ENCODE results near the gene SRCAP. TPM values are rescaled to one million over a fixed set of nuclear protein-coding genes. Genes with fewer than 3 reads are reported as not detected.
A peak's percentile ranks its signal among the peaks of the same experiment; 100 is the strongest.

SRCAP gene
- polyA plus RNA-seq, 1 experiment: 3.1 TPM

GRCh38 chr16:30762991-30763725, 64.2 kb downstream of the SRCAP start:
- POLR2A ChIA-PET: interaction anchor here (0.6 to 0.9 kb wide), 3 partner anchors 11 to 722 kb away, joined by 3 to 4 read pairs (median 3); partner anchors contain the start of gene ZNF629
- TF ChIP-seq CTCF (IDR thresholded peaks at IDR 0.05; ENCODE audit: low read depth, low read length): no peak
- DNase-seq (ENCODE audit: low read depth, low spot score): no peak
- Histone ChIP-seq H3K4me3 (ENCODE audit: low read depth, low read length) (peak overlapping the region; percentile 94), H3K27me3 (ENCODE audit: control insufficient read depth, insufficient read depth, low read length) (no peaks in the 10 kb centered on the region), H3K27ac (ENCODE audit: low read depth, low read length) (no peak overlapping the region), H3K9me3 (ENCODE audit: control insufficient read depth, insufficient read depth, low read length) (no peaks in the 10 kb centered on the region; the same call in 1 of the 2 replicates)
- CTCF ChIA-PET: interaction anchor here (0.6 to 1.0 kb wide), 2 partner anchors 51 to 138 kb away, joined by 3 to 5 read pairs; no protein-coding TSS in a partner anchor

- H3K27me3 ChIP-seq (ENCODE audit: control insufficient read depth, insufficient read depth, low read length): no peaks in the 10 kb centered on the region
- no peaks in the 10 kb centered on the region; the same call in 1 of the 2 replicates for H3K9me3 ChIP-seq (ENCODE audit: control insufficient read depth, insufficient read depth, low read length)
- no peak overlapping the region for H3K4me3 ChIP-seq (ENCODE audit: low read depth, low read length)
- TF ChIP-seq CTCF (IDR thresholded peaks at IDR 0.05; ENCODE audit: low read depth, low read length): no peak
- no peak for DNase-seq (ENCODE audit: low read depth, low spot score)
- CTCF ChIA-PET: no interaction called here
- POLR2A ChIA-PET: interaction anchor here (0.9 kb wide), 1 partner anchor 10 kb away, joined by 3 read pairs; no protein-coding TSS in a partner anchor
- no peak overlapping the region for H3K27ac ChIP-seq (ENCODE audit: low read depth, low read length)
These were observed 65.1 kb downstream of the SRCAP start for GRCh38 chr16:30764086-30764485.

- Histone ChIP-seq H3K9me3 (ENCODE audit: control insufficient read depth, insufficient read depth, low read length) (no peaks in the 10 kb centered on the region; the same call in 1 of the 2 replicates), H3K27me3 (ENCODE audit: control insufficient read depth, insufficient read depth, low read length) (no peaks in the 10 kb centered on the region), H3K27ac (ENCODE audit: low read depth, low read length) (no peak overlapping the region), H3K4me3 (ENCODE audit: low read depth, low read length) (no peak overlapping the region)
- TF ChIP-seq CTCF (IDR thresholded peaks at IDR 0.05; ENCODE audit: low read depth, low read length): no peak
- ChIA-PET POLR2A (no interaction called here), CTCF (no interaction called here)
- DNase-seq (ENCODE audit: low read depth, low spot score): no peak
These were observed 66.0 kb downstream of the SRCAP start for GRCh38 chr16:30764816-30765465.

- POLR2A ChIA-PET: no interaction called here
- DNase-seq (ENCODE audit: low read depth, low spot score): no peak
These were observed 67.4 kb downstream of the SRCAP start for GRCh38 chr16:30766206-30766932.

More at GRCh38 chr16:30766206-30766932, 67.4 kb downstream of the SRCAP start:
- Histone ChIP-seq H3K27me3 (ENCODE audit: control insufficient read depth, insufficient read depth, low read length) (no peaks in the 10 kb centered on the region), H3K9me3 (ENCODE audit: control insufficient read depth, insufficient read depth, low read length) (no peaks in the 10 kb centered on the region; the same call in 1 of the 2 replicates), H3K27ac (ENCODE audit: low read depth, low read length) (no peak overlapping the region), H3K4me3 (ENCODE audit: low read depth, low read length) (no peak overlapping the region)
- CTCF ChIA-PET: no interaction called here
- TF ChIP-seq CTCF (IDR thresholded peaks at IDR 0.05; ENCODE audit: low read depth, low read length): no peak

Data from AG04450 (cell line).